ENCODE measurements around the gene HOXA7.

DNA sequence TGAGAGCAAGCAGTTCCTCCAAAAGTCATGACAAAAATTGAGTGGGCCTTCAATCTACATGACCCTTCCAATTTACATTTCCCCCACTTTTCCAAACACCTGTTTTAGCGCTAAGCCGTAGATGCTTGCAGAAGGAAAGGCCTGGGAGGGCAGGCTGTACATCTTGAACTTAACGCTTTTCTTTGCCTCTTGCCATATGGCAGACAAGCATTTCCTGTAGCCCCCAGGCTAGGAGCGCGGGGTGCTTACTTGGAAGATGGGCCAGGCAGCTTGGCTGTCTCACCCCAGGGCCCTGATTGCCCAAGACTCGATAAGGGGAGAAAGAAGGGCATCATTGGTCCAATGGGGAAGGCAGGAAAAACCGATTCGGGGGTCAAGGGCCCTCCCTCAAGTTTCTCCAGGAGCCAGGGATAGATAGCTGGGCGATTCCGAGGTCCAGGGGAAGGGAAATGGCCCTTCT is 15.9 kb upstream of the HOXA7 start:
- TF ChIP-seq POLR2A (IDR thresholded peaks at IDR 0.05): no peak
- TF ChIP-seq, protein P1, sequence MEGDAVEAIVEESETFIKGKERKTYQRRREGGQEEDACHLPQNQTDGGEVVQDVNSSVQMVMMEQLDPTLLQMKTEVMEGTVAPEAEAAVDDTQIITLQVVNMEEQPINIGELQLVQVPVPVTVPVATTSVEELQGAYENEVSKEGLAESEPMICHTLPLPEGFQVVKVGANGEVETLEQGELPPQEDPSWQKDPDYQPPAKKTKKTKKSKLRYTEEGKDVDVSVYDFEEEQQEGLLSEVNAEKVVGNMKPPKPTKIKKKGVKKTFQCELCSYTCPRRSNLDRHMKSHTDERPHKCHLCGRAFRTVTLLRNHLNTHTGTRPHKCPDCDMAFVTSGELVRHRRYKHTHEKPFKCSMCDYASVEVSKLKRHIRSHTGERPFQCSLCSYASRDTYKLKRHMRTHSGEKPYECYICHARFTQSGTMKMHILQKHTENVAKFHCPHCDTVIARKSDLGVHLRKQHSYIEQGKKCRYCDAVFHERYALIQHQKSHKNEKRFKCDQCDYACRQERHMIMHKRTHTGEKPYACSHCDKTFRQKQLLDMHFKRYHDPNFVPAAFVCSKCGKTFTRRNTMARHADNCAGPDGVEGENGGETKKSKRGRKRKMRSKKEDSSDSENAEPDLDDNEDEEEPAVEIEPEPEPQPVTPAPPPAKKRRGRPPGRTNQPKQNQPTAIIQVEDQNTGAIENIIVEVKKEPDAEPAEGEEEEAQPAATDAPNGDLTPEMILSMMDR (IDR thresholded peaks at IDR 0.05): no peak

Measured in Peyer's patch (tissue), 4 donors.